ENCODE data around the gene DENND4B. TPM values are rescaled to one million over a fixed set of nuclear protein-coding genes. Genes with fewer than 3 reads are reported as not detected.
A peak's percentile ranks its signal among the peaks of the same experiment; 100 is the strongest.

The DENND4B gene
- total and polyA plus RNA-seq, 7 donors, result 23.1 to 75.4 (median 47.1) TPM

- no peak overlapping the region for H3K27ac ChIP-seq
- H3K36me3 ChIP-seq (ENCODE audit: insufficient read depth in 1 of 2, low read depth in 1 of 2), result peaks cover 0 to 32% of the 10 kb centered on the region in 2 donors
- H3K9me3 ChIP-seq, result no peaks in the 10 kb centered on the region
- peaks cover 11% of the 10 kb centered on the region for H3K4me1 ChIP-seq
- 85 to 91% (median 86%) methylated on average over 2 of the region's 2 CpGs for WGBS, 3 donors
- ATAC-seq, result no peak
- no peak for DNase-seq
- TF ChIP-seq CTCF (IDR thresholded peaks at IDR 0.05), result no peak
- no peaks in the 10 kb centered on the region for H3K27me3 ChIP-seq (ENCODE audit: insufficient read depth in 3 of 3, low read length in 2 of 3)
- H3K4me3 ChIP-seq, result no peak overlapping the region
- intact Hi-C loops (cut with DNase I), result no loop called here
Measured at GRCh38 chr1:153970346-153970745, 23.8 kb upstream of the DENND4B start.

- Histone ChIP-seq H3K4me3 (peak overlapping the region; percentile 77), H3K36me3 (ENCODE audit: insufficient read depth in 1 of 2, low read depth in 1 of 2) (peaks cover 0 to 18% of the 10 kb centered on the region in 2 donors), H3K4me1 (peaks cover 15% of the 10 kb centered on the region), H3K27ac (no peak overlapping the region), H3K27me3 (ENCODE audit: insufficient read depth in 3 of 3, low read length in 2 of 3) (no peaks in the 10 kb centered on the region), H3K9me3 (no peaks in the 10 kb centered on the region)
- intact Hi-C loops (cut with DNase I), result no loop called here
- no peak for TF ChIP-seq CTCF (IDR thresholded peaks at IDR 0.05)
- 92 to 97% (median 92%) methylated on average over 2 of the region's 2 CpGs for WGBS, 3 donors
- no peak for ATAC-seq
- no peak for DNase-seq
Measured at GRCh38 chr1:153968972-153969371, 22.5 kb upstream of the DENND4B start.

DNA sequence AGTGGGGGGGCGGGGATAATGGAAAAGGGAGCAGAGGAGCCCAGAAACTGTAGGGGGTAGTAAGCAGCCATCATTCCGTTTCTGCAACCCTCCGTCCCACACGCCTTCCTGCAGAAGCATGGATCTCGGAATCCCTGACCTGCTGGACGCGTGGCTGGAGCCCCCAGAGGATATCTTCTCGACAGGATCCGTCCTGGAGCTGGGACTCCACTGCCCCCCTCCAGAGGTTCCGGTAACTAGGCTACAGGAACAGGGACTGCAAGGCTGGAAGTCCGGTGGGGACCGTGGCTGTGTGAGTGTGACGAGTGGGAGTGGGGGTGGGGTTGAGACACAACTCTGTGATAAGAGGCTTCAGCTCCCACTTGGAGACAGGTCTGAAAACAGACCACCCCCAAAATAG, 21.9 kb upstream of the DENND4B start:
- Histone ChIP-seq H3K4me1 (peaks cover 17% of the 10 kb centered on the region), H3K27ac (peak overlapping the region; percentile 92), H3K36me3 (ENCODE audit: insufficient read depth in 1 of 2, low read depth in 1 of 2) (peaks cover 0 to 13% of the 10 kb centered on the region in 2 donors), H3K27me3 (ENCODE audit: insufficient read depth in 3 of 3, low read length in 2 of 3) (no peaks in the 10 kb centered on the region), H3K4me3 (peak overlapping the region; percentile 77), H3K9me3 (no peaks in the 10 kb centered on the region)
- TF ChIP-seq CTCF (IDR thresholded peaks at IDR 0.05), result no peak
- intact Hi-C loops (cut with DNase I), result no loop called here
- 15 to 22% (median 17%) methylated on average over 13 of the region's 13 CpGs for WGBS, 3 donors
- DNase-seq (no peak), ATAC-seq (no peak)

- Histone ChIP-seq H3K4me1 (peaks cover 17% of the 10 kb centered on the region), H3K27me3 (ENCODE audit: insufficient read depth in 3 of 3, low read length in 2 of 3) (no peaks in the 10 kb centered on the region), H3K4me3 (peak overlapping the region; percentile 77), H3K36me3 (ENCODE audit: insufficient read depth in 1 of 2, low read depth in 1 of 2) (peaks cover 0 to 8% of the 10 kb centered on the region in 2 donors), H3K27ac (peak overlapping the region; percentile 92), H3K9me3 (no peaks in the 10 kb centered on the region)
- intact Hi-C loops (cut with DNase I), result no loop called here
- ATAC-seq (no peak), DNase-seq (peak; percentile 39 to 66)
- TF ChIP-seq CTCF (IDR thresholded peaks at IDR 0.05), result no peak
- WGBS, 3 donors, result 0 to 2% (median 2%) methylated on average over 8 of the region's 8 CpGs
Measured at GRCh38 chr1:153968000-153968363, 21.5 kb upstream of the DENND4B start.

Data from psoas muscle (tissue), 8 donors.